H1 (cell line): ENCODE results near the gene RRP7A.

ENCODE experiments used
- EZH2 ChIP-seq: fragments of 200-600 bp; sonication (generic); IDR thresholded peaks from 2 replicates; pipeline ENCODE4 v1.7.1; 2012; ENCODE audit warnings: low read depth, mild to moderate bottlenecking, moderate library complexity, low read length, inconsistent platforms; ENCODE audit not compliant: severe bottlenecking
- PHF8 ChIP-seq: fragments of 200-600 bp; sonication (generic); conservative IDR thresholded peaks from 2 replicates; pipeline ENCODE4 v1.7.1; 2012; ENCODE audit warnings: low read depth, mild to moderate bottlenecking, inconsistent platforms, low read length, moderate library complexity
- POLR2A ChIP-seq, 2 experiments: IDR thresholded peaks; 1 replicate in 1 of 2; 2 replicates in 1 of 2; pipeline ENCODE4 v1.6.1; 2011; ENCODE audit warnings: low read depth in 2 of 2, low read length in 2 of 2, mild to moderate bottlenecking in 2 of 2; ENCODE audit errors: control extremely low read depth in 1 of 2
- POLR2AphosphoS5 ChIP-seq: IDR thresholded peaks from 2 replicates; pipeline ENCODE4 v1.6.1; 2011; ENCODE audit warnings: low read depth, low read length
- RFX5 ChIP-seq: IDR thresholded peaks from 2 replicates; pipeline ENCODE4 v1.6.1; 2011; ENCODE audit warnings: low read depth, low read length, improper control_type of control experiment, borderline replicate concordance
- RXRA ChIP-seq: IDR thresholded peaks from 2 replicates; pipeline ENCODE4 v1.6.1; 2011; ENCODE audit warnings: low read depth, mild to moderate bottlenecking, low read length, moderate library complexity; ENCODE audit not compliant: insufficient read depth
- SP2 ChIP-seq: IDR thresholded peaks from 2 replicates; pipeline ENCODE4 v1.6.1; 2012; ENCODE audit warnings: mild to moderate bottlenecking, low read length, inconsistent platforms
- SP4 ChIP-seq: IDR thresholded peaks from 2 replicates; pipeline ENCODE4 v1.6.1; 2012; ENCODE audit warnings: low read length, inconsistent platforms
- SUZ12 ChIP-seq: fragments of 200-600 bp; sonication (generic); IDR thresholded peaks from 2 replicates; pipeline ENCODE4 v1.6.1; 2012; ENCODE audit warnings: mild to moderate bottlenecking, inconsistent platforms, low read length, moderate library complexity, mixed read lengths
- TF ChIP-seq, protein P1 (sequence below): IDR thresholded peaks from 2 replicates; pipeline ENCODE4 v1.6.1; 2011; ENCODE audit warnings: low read depth, mild to moderate bottlenecking, low read length; ENCODE audit not compliant: insufficient read depth
- TF ChIP-seq, protein P2 (sequence below), 3 experiments: IDR thresholded peaks; 1 replicate in 2 of 3; 2 replicates in 1 of 3; pipeline versions ENCODE4 v1.5.1 to v1.6.1; 2011; ENCODE audit warnings: low read length in 3 of 3, mild to moderate bottlenecking in 3 of 3, inconsistent platforms in 2 of 3, low read depth in 1 of 3, moderate library complexity in 1 of 3; ENCODE audit not compliant: insufficient read depth in 1 of 3; ENCODE audit errors: control extremely low read depth in 1 of 3

DNA sequence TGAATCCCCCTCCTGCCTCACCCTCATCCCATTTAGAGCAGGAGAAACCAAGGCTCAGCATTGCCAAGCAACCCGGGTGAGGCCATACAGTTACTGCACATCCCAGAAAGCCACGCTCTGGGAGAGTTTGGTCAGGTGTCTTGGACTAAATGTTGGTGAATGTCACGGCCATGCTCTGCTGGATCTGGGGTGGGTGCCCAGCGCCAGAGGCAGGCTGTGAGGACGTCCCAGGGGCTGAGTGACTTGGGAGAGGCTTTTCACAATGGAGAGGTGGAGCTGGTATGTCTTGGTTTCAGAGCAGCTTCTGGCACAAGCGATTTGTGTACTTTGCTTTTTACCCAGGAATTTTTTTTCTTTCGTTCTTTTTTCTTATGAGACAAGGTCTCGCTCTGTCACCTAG lies 40.8 kb upstream of the RRP7A start:
- TF ChIP-seq, protein P1, sequence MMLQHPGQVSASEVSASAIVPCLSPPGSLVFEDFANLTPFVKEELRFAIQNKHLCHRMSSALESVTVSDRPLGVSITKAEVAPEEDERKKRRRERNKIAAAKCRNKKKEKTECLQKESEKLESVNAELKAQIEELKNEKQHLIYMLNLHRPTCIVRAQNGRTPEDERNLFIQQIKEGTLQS = no peak
- TF ChIP-seq RFX5 = no peak
- TF ChIP-seq SUZ12 = no peak
- no peak for TF ChIP-seq SP2
- no peak for TF ChIP-seq POLR2A (IDR thresholded peaks at IDR 0.05; ENCODE audit: control extremely low read depth in 1 of 2, low read depth in 2 of 2, low read length in 2 of 2)
- TF ChIP-seq, protein P2, sequence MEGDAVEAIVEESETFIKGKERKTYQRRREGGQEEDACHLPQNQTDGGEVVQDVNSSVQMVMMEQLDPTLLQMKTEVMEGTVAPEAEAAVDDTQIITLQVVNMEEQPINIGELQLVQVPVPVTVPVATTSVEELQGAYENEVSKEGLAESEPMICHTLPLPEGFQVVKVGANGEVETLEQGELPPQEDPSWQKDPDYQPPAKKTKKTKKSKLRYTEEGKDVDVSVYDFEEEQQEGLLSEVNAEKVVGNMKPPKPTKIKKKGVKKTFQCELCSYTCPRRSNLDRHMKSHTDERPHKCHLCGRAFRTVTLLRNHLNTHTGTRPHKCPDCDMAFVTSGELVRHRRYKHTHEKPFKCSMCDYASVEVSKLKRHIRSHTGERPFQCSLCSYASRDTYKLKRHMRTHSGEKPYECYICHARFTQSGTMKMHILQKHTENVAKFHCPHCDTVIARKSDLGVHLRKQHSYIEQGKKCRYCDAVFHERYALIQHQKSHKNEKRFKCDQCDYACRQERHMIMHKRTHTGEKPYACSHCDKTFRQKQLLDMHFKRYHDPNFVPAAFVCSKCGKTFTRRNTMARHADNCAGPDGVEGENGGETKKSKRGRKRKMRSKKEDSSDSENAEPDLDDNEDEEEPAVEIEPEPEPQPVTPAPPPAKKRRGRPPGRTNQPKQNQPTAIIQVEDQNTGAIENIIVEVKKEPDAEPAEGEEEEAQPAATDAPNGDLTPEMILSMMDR (IDR thresholded peaks at IDR 0.05; ENCODE audit: control extremely low read depth in 1 of 3, insufficient read depth in 1 of 3, low read depth in 1 of 3, low read length in 3 of 3) = no peak
- no peak for TF ChIP-seq RXRA
- TF ChIP-seq EZH2 = no peak
- TF ChIP-seq SP4 = no peak
- TF ChIP-seq POLR2AphosphoS5 = no peak
- no peak for TF ChIP-seq PHF8
